ENCODE data around the gene RAD51B. TPM values are rescaled to one million over a fixed set of nuclear protein-coding genes. Genes with fewer than 3 reads are reported as not detected.

RAD51B gene
- total RNA-seq, 1 experiment from 2014 or later, result 8.5 TPM

- no peaks in the 10 kb centered on the region for H3K36me3 ChIP-seq (ENCODE audit: control insufficient read depth, insufficient read depth, low read length)
- TF ChIP-seq CTCF (IDR thresholded peaks at IDR 0.05) (no peak), POLR2AphosphoS5 (IDR thresholded peaks at IDR 0.05; ENCODE audit: low read depth, low read length) (no peak), SIN3A (IDR thresholded peaks at IDR 0.05; ENCODE audit: borderline replicate concordance, insufficient read depth, low read depth, low read length) (no peak), TCF7L2 (IDR thresholded peaks at IDR 0.05; ENCODE audit: low read depth, low read length) (no peak), REST (IDR thresholded peaks at IDR 0.05; ENCODE audit: insufficient read depth in 1 of 2, low read depth in 2 of 2, low read length in 1 of 2) (no peak)
- ChIA-PET POLR2A (no interaction called here), CTCF (no interaction called here)
- H3K9me3 ChIP-seq (ENCODE audit: control insufficient read depth, insufficient read depth, low read depth, low read length), result no peaks in the 10 kb centered on the region
- no peak overlapping the region for H3K27ac ChIP-seq (ENCODE audit: low read length)
- no peak for DNase-seq (ENCODE audit: low read depth, low spot score)
- no peaks in the 10 kb centered on the region for H3K4me1 ChIP-seq (ENCODE audit: control insufficient read depth, insufficient read depth, low read length)
- ATAC-seq, result no peak
- no peak overlapping the region for H3K4me3 ChIP-seq (ENCODE audit: low read depth in 2 of 2, low read length in 2 of 2)
- in situ Hi-C loops (cut with HindIII; ENCODE audit: low pct_unique_long_range_greater_than_20kb, low sequenced_read_pairs) (no loop called here), intact Hi-C loops (cut with micrococcal nuclease; ENCODE audit: unreplicated experiment) (no loop called here)
- no peaks in the 10 kb centered on the region for H3K27me3 ChIP-seq (ENCODE audit: control insufficient read depth, insufficient read depth, low read length)
- BruUV-seq (replicated peaks), result no TSS peak
Measured at GRCh38 chr14:68737086-68737485, 917.5 kb downstream of the RAD51B start.

GRCh38 chr14:68738559-68738958 is 919.0 kb downstream of the RAD51B start:
- ChIA-PET CTCF (no interaction called here), POLR2A (no interaction called here)
- no peak for ATAC-seq

GRCh38 chr14:68739701-68740100 is 920.1 kb downstream of the RAD51B start:
- intact Hi-C loops (cut with micrococcal nuclease; ENCODE audit: unreplicated experiment), result no loop called here
- ChIA-PET CTCF (interaction anchor here (0.7 kb wide), 1 partner anchor 62 kb away, joined by 5 read pairs; no protein-coding TSS in a partner anchor), POLR2A (no interaction called here)
- TF ChIP-seq REST (IDR thresholded peaks at IDR 0.05; ENCODE audit: insufficient read depth in 1 of 2, low read depth in 2 of 2, low read length in 1 of 2) (no peak), POLR2AphosphoS5 (IDR thresholded peaks at IDR 0.05; ENCODE audit: low read depth, low read length) (no peak), SIN3A (IDR thresholded peaks at IDR 0.05; ENCODE audit: borderline replicate concordance, insufficient read depth, low read depth, low read length) (no peak), TCF7L2 (IDR thresholded peaks at IDR 0.05; ENCODE audit: low read depth, low read length) (no peak), CTCF (IDR thresholded peaks at IDR 0.05) (no peak)
- Histone ChIP-seq H3K36me3 (ENCODE audit: control insufficient read depth, insufficient read depth, low read length) (no peaks in the 10 kb centered on the region), H3K9me3 (ENCODE audit: control insufficient read depth, insufficient read depth, low read depth, low read length) (no peaks in the 10 kb centered on the region), H3K27me3 (ENCODE audit: control insufficient read depth, insufficient read depth, low read length) (no peaks in the 10 kb centered on the region), H3K4me1 (ENCODE audit: control insufficient read depth, insufficient read depth, low read length) (no peaks in the 10 kb centered on the region), H3K4me3 (ENCODE audit: low read depth in 2 of 2, low read length in 2 of 2) (no peak overlapping the region), H3K27ac (ENCODE audit: low read length) (no peak overlapping the region)
- no peak for ATAC-seq
- no peak for DNase-seq (ENCODE audit: low read depth, low spot score)
- in situ Hi-C loops (cut with HindIII; ENCODE audit: low pct_unique_long_range_greater_than_20kb, low sequenced_read_pairs), result no loop called here
- no TSS peak for BruUV-seq (replicated peaks)

More at GRCh38 chr14:68738559-68738958, 919.0 kb downstream of the RAD51B start:
- H3K27ac ChIP-seq (ENCODE audit: low read length), result no peak overlapping the region
- H3K36me3 ChIP-seq (ENCODE audit: control insufficient read depth, insufficient read depth, low read length), result no peaks in the 10 kb centered on the region
- no peak for TF ChIP-seq TCF7L2 (IDR thresholded peaks at IDR 0.05; ENCODE audit: low read depth, low read length)
- BruUV-seq (replicated peaks), result no TSS peak
- in situ Hi-C loops (cut with HindIII; ENCODE audit: low pct_unique_long_range_greater_than_20kb, low sequenced_read_pairs) (no loop called here), intact Hi-C loops (cut with micrococcal nuclease; ENCODE audit: unreplicated experiment) (no loop called here)
- H3K9me3 ChIP-seq (ENCODE audit: control insufficient read depth, insufficient read depth, low read depth, low read length), result no peaks in the 10 kb centered on the region
- no peak overlapping the region for H3K4me3 ChIP-seq (ENCODE audit: low read depth in 2 of 2, low read length in 2 of 2)
- H3K4me1 ChIP-seq (ENCODE audit: control insufficient read depth, insufficient read depth, low read length), result no peaks in the 10 kb centered on the region
- DNase-seq (ENCODE audit: low read depth, low spot score), result no peak
- H3K27me3 ChIP-seq (ENCODE audit: control insufficient read depth, insufficient read depth, low read length), result no peaks in the 10 kb centered on the region
